HepG2 (cell line): ENCODE measurements around the gene CENPB. TPM values are rescaled to one million over a fixed set of nuclear protein-coding genes. Genes with fewer than 3 reads are reported as not detected.
A peak's percentile ranks its signal among the peaks of the same experiment; 100 is the strongest.

ENCODE experiments used
- ATAC-seq: fragments of 200-7000 bp; cut with Tn5 transposase; 3 replicates; pipeline ENCODE4 v1.9.1; 2020; ENCODE audit warnings: mild to moderate bottlenecking, moderate library complexity
- BruUV-seq: library from RNA; stranded (reverse); fragments of 400-500 nt; replicated peaks from 2 replicates; lab custom pipeline; 2021; lab: Mats Ljungman, UMichigan
- CTCF ChIA-PET: fragments of 300-600 bp; formaldehyde crosslinking; extraction: SDS; loops from one replicate; lab custom pipeline; 2021; ENCODE audit warnings: low total read pairs, inconsistent platforms, low intra/inter-chr PET ratio; lab: Yijun Ruan, JAX
- POLR2A ChIA-PET: fragments of 350-600 bp; sonication (Branson Sonifier 250); formaldehyde crosslinking; loops from one replicate; lab custom pipeline; 2020; ENCODE audit warnings: antibody characterized with exemption, inconsistent platforms; lab: Yijun Ruan, JAX
- DNase-seq: peaks from one replicate; pipeline ENCODE4 v3.0.0-alpha.2; 2015; ENCODE audit warnings: low spot score
- FAIRE-seq: peaks from 3 replicates; lab custom pipeline; 2011; peaks lifted over from hg19 to GRCh38; lab: Jason Lieb, UNC
- H2AFZ ChIP-seq: one replicate; pipeline ENCODE4 v1.6.1; 2011; ENCODE audit warnings: low read length, inconsistent platforms
- H3K27ac ChIP-seq: fragments of 300-600 bp; 3 replicates; pipeline ENCODE4 v1.8.0; 2011; ENCODE audit warnings: mixed run types, mild to moderate bottlenecking, mixed read lengths, low read length, inconsistent platforms; ENCODE audit not compliant: insufficient read depth; ENCODE audit errors: extremely low read length
- H3K27me3 ChIP-seq, 2 experiments: fragments of 200-600 bp in 1 of 2; 2 replicates in 1 of 2; 3 replicates in 1 of 2; pipeline versions ENCODE4 v1.6.0 to v1.8.0; 2011; ENCODE audit warnings: low read length in 2 of 2, mild to moderate bottlenecking in 2 of 2, moderate library complexity in 2 of 2, inconsistent platforms in 1 of 2; ENCODE audit not compliant: insufficient read depth in 2 of 2, control insufficient read depth in 1 of 2
- H3K36me3 ChIP-seq, 2 experiments: fragments of 200-600 bp in 1 of 2; replicated peaks in 1 of 2; 2 replicates in 1 of 2; 3 replicates in 1 of 2; pipeline versions ENCODE4 v1.5.1 to v1.8.0; 2011; ENCODE audit warnings: low read length in 2 of 2, inconsistent platforms in 1 of 2; ENCODE audit not compliant: insufficient read depth in 2 of 2, control insufficient read depth in 1 of 2
- H3K4me1 ChIP-seq: 2 replicates; pipeline ENCODE4 v1.5.1; 2012; ENCODE audit warnings: low read length, inconsistent platforms; ENCODE audit not compliant: insufficient read depth
- H3K4me2 ChIP-seq: 2 replicates; pipeline ENCODE4 v1.6.0; 2011; ENCODE audit warnings: low read depth, low read length, inconsistent platforms
- H3K4me3 ChIP-seq, 3 experiments: fragments of 200-600 bp in 1 of 3; sonication (generic), shearing (Covaris generic) in 1 of 3; replicated peaks in 1 of 3; 2 replicates each; pipeline ENCODE4 v1.5.1; 2011 to 2016; ENCODE audit warnings: low read length in 3 of 3, inconsistent platforms in 2 of 3, low read depth in 2 of 3, mild to moderate bottlenecking in 2 of 3, control low read depth in 1 of 3, mixed read lengths in 1 of 3; ENCODE audit not compliant: insufficient read depth in 1 of 3
- H3K79me2 ChIP-seq: one replicate; pipeline ENCODE4 v1.6.1; 2011; ENCODE audit warnings: low read length, inconsistent platforms; ENCODE audit not compliant: insufficient read depth
- H3K9ac ChIP-seq: 2 replicates; pipeline ENCODE4 v1.6.0; 2011; ENCODE audit warnings: mild to moderate bottlenecking, low read depth, low read length, inconsistent platforms; ENCODE audit not compliant: insufficient read depth
- H3K9me3 ChIP-seq: 2 replicates; pipeline ENCODE4 v1.5.1; 2012; ENCODE audit warnings: mild to moderate bottlenecking, low read length
- H4K20me1 ChIP-seq: 2 replicates; pipeline ENCODE4 v1.6.0; 2011; ENCODE audit warnings: inconsistent platforms, mild to moderate bottlenecking, low read length, moderate library complexity; ENCODE audit not compliant: insufficient read depth
- HDAC1 ChIP-seq: sonication (generic); formaldehyde crosslinking; IDR thresholded peaks from 2 replicates; pipeline ENCODE4 v1.5.1; 2020; ENCODE audit warnings: mild to moderate bottlenecking, missing genetic modification reagents
- PHF21A ChIP-seq: sonication (generic); formaldehyde crosslinking; IDR thresholded peaks from 2 replicates; pipeline ENCODE4 v1.5.0; 2020; ENCODE audit warnings: mild to moderate bottlenecking, missing genetic modification reagents
- POLR2G ChIP-seq: fragments of 200-400 bp; formaldehyde crosslinking; IDR thresholded peaks from 2 replicates; pipeline ENCODE4 v1.6.1; 2018; ENCODE audit warnings: mild to moderate bottlenecking, low read depth, low read length, moderate library complexity
- SAFB2 ChIP-seq: sonication (generic); formaldehyde crosslinking; IDR thresholded peaks from 2 replicates; pipeline ENCODE4 v1.5.1; 2020; ENCODE audit warnings: missing genetic modification reagents, low read depth, mild to moderate bottlenecking, borderline replicate concordance
- SP1 ChIP-seq, 2 experiments: fragments of 450-650 bp in 1 of 2; sonication (generic) in 1 of 2; formaldehyde crosslinking in 1 of 2; IDR thresholded peaks; 2 replicates each; pipeline versions ENCODE4 v1.4.0 to v1.6.1; 2016 to 2020; ENCODE audit warnings: missing genetic modification reagents in 1 of 2
- ZNF17 ChIP-seq: sonication (generic); formaldehyde crosslinking; IDR thresholded peaks from 2 replicates; pipeline ENCODE4 v1.5.0; 2020; ENCODE audit warnings: mild to moderate bottlenecking, missing genetic modification reagents
- ZNF333 ChIP-seq: sonication (generic); formaldehyde crosslinking; IDR thresholded peaks from 2 replicates; pipeline ENCODE4 v1.4.0; 2020; ENCODE audit warnings: mild to moderate bottlenecking, missing genetic modification reagents, borderline replicate concordance
- ZNF557 ChIP-seq: sonication (generic); formaldehyde crosslinking; IDR thresholded peaks from 2 replicates; pipeline ENCODE4 v1.4.0; 2020; ENCODE audit warnings: missing genetic modification reagents
- ZNF652 ChIP-seq: IDR thresholded peaks from 2 replicates; pipeline ENCODE4 v1.6.1; 2016; ENCODE audit warnings: low read depth, borderline replicate concordance
- WGBS: methylation state at CpG from one replicate; pipeline ENCODE4 v1.1.6; 2017; ENCODE audit warnings: low lambda C conversion rate; 5-methylcytosine and 5-hydroxymethylcytosine counted together
- in situ Hi-C: cut with HindIII; loops from 2 replicates; pipeline ENCODE4 v1.10.0; 2017; ENCODE audit warnings: low pct_unique_long_range_greater_than_20kb; ENCODE audit not compliant: extremely low pct_ligation_motif_present
- intact Hi-C: fragments of 100-400 bp; cut with micrococcal nuclease; formaldehyde crosslinking; loops from one replicate; pipeline ENCODE4 v1.10.0; 2022; ENCODE audit not compliant: unreplicated experiment
- polyA plus RNA-seq, 8 experiments: library from polyadenylated mRNA; depleted of rRNA in 3 of 8; stranded (reverse) in 7 of 8; unstranded in 1 of 8; fragments of >200 nt; fragmentation: Illumina TruSeq in 4 of 8; extraction: Trizol in 4 of 8; gene quantifications; 2 replicates each; pipeline versions ENCODE4 v1.2.1 to v1.2.3, GENCODE V29; 2011 to 2016; ENCODE audit warnings: low read depth in 4 of 8, missing spikeins in 1 of 8, mixed read lengths in 1 of 8; ENCODE audit not compliant: insufficient read depth in 1 of 8
- total RNA-seq, 5 experiments: library from RNA; depleted of rRNA; stranded (reverse); fragments of >200 nt; fragmentation: Illumina TruSeq; extraction: Trizol; gene quantifications; 2 replicates each; pipeline ENCODE4 v1.2.3, GENCODE V29; 2016; ENCODE audit warnings: low read depth in 1 of 5
- TF ChIP-seq, protein P1 (sequence below): sonication (generic); formaldehyde crosslinking; IDR thresholded peaks from 2 replicates; pipeline ENCODE4 v1.4.0; 2020; ENCODE audit warnings: mild to moderate bottlenecking, missing genetic modification reagents
- TF ChIP-seq, protein P2 (sequence below): sonication (generic); formaldehyde crosslinking; IDR thresholded peaks from 2 replicates; pipeline ENCODE4 v1.5.0; 2020; ENCODE audit warnings: mild to moderate bottlenecking, missing genetic modification reagents
- TF ChIP-seq, protein P3 (sequence below): sonication (generic); formaldehyde crosslinking; IDR thresholded peaks from 2 replicates; pipeline ENCODE4 v1.4.0; 2020; ENCODE audit warnings: mild to moderate bottlenecking, missing genetic modification reagents, borderline replicate concordance
- TF ChIP-seq, protein P4 (sequence below): sonication (generic); formaldehyde crosslinking; IDR thresholded peaks from 2 replicates; pipeline ENCODE4; 2020; ENCODE audit warnings: missing genetic modification reagents, mild to moderate bottlenecking, borderline replicate concordance

The CENPB gene
- total and polyA plus RNA-seq, 2 of the 13 experiments (the other 11 are each of a cell fraction or from before 2014, with no cell fraction given) = 10.4 to 54.5 TPM

DNA sequence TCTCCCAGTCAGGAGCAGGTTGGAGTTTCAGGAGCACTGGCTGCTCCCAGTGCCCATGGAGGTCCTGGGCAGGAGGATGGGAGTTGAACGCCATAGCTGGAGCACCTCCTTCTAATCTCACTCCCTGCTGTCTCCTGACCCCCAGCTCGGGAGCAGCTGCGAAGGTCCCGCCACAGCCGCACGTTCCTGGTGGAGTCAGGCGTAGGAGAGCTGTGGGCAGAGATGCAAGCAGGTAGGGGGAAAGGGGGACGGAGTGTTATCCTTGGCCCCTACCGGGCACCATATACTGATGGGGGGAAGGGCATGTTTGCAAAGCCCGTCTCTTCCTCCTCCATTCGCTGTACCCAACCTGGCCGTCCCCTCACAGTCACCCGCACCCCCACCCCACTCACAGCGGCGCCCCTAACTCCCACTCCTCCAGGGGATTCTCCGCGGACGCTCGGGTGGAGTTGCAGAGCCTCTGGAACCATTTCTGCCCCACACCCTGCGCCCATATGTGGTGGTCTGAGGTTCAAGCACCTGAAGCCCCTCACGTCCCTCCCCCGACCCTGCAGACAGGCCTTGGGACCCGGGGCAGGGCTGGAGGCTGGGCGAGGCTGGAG, 37.4 kb downstream of the CENPB start:
- CTCF ChIA-PET = interaction anchor here (1.3 to 2.9 kb wide), 7 partner anchors 20 to 73 kb away, joined by 5 to 45 read pairs (median 9); partner anchors contain the start of genes ADISSP, AP5S1 and SPEF1
- Histone ChIP-seq H3K9me3 (no peaks in the 10 kb centered on the region), H3K4me2 (peak overlapping the region; percentile 86), H3K9ac (peak overlapping the region; percentile 38; the same call in 1 of the 2 replicates), H3K27me3 (peaks cover 7 to 43% of the 10 kb centered on the region in 2 experiments; a peak in 4 of 5 replicates), H2AFZ (no peak overlapping the region), H4K20me1 (no peaks in the 10 kb centered on the region), H3K4me1 (peaks cover 51% of the 10 kb centered on the region), H3K4me3 (peak overlapping the region; percentile 25 to 73 (median 42); a peak in 5 of 6 replicates), H3K27ac (no peak overlapping the region), H3K36me3 (peaks cover 0 to 2% of the 10 kb centered on the region in 2 experiments; a peak in 3 of 5 replicates), H3K79me2 (no peaks in the 10 kb centered on the region)
- DNase-seq = no peak
- no peak for FAIRE-seq
- POLR2A ChIA-PET = interaction anchor here (1.2 to 2.8 kb wide), 3 partner anchors 9 to 20 kb away, joined by 4 to 13 read pairs (median 11); partner anchors contain the start of gene ADISSP
- intact Hi-C loops (loop anchor here (1.0 kb wide), 2 partner anchors 33 to 73 kb away; no protein-coding TSS in a partner anchor), in situ Hi-C loops (no loop called here)
- 26% methylated on average over 24 of the region's 24 CpGs for WGBS
- BruUV-seq = no TSS peak
- peak; percentile 10 for ATAC-seq
- no peak; the same call in 1 of the 2 replicates for TF ChIP-seq HDAC1
- TF ChIP-seq SAFB2 (CRISPR knock-in tag) = no peak
- TF ChIP-seq, protein P1, sequence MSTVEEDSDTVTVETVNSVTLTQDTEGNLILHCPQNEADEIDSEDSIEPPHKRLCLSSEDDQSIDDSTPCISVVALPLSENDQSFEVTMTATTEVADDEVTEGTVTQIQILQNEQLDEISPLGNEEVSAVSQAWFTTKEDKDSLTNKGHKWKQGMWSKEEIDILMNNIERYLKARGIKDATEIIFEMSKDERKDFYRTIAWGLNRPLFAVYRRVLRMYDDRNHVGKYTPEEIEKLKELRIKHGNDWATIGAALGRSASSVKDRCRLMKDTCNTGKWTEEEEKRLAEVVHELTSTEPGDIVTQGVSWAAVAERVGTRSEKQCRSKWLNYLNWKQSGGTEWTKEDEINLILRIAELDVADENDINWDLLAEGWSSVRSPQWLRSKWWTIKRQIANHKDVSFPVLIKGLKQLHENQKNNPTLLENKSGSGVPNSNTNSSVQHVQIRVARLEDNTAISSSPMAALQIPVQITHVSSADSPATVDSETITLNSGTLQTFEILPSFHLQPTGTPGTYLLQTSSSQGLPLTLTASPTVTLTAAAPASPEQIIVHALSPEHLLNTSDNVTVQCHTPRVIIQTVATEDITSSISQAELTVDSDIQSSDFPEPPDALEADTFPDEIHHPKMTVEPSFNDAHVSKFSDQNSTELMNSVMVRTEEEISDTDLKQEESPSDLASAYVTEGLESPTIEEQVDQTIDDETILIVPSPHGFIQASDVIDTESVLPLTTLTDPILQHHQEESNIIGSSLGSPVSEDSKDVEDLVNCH (CRISPR knock-in tag) = no peak
- no peak for TF ChIP-seq SP1 (IDR thresholded peaks at IDR 0.05)
- no peak for TF ChIP-seq SP1 (CRISPR knock-in tag; IDR thresholded peaks at IDR 0.05)
- TF ChIP-seq PHF21A (CRISPR knock-in tag) = no peak
- TF ChIP-seq, protein P2, sequence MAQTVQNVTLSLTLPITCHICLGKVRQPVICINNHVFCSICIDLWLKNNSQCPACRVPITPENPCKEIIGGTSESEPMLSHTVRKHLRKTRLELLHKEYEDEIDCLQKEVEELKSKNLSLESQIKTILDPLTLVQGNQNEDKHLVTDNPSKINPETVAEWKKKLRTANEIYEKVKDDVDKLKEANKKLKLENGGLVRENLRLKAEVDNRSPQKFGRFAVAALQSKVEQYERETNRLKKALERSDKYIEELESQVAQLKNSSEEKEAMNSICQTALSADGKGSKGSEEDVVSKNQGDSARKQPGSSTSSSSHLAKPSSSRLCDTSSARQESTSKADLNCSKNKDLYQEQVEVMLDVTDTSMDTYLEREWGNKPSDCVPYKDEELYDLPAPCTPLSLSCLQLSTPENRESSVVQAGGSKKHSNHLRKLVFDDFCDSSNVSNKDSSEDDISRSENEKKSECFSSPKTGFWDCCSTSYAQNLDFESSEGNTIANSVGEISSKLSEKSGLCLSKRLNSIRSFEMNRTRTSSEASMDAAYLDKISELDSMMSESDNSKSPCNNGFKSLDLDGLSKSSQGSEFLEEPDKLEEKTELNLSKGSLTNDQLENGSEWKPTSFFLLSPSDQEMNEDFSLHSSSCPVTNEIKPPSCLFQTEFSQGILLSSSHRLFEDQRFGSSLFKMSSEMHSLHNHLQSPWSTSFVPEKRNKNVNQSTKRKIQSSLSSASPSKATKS (CRISPR knock-in tag) = no peak
- TF ChIP-seq, protein P3, sequence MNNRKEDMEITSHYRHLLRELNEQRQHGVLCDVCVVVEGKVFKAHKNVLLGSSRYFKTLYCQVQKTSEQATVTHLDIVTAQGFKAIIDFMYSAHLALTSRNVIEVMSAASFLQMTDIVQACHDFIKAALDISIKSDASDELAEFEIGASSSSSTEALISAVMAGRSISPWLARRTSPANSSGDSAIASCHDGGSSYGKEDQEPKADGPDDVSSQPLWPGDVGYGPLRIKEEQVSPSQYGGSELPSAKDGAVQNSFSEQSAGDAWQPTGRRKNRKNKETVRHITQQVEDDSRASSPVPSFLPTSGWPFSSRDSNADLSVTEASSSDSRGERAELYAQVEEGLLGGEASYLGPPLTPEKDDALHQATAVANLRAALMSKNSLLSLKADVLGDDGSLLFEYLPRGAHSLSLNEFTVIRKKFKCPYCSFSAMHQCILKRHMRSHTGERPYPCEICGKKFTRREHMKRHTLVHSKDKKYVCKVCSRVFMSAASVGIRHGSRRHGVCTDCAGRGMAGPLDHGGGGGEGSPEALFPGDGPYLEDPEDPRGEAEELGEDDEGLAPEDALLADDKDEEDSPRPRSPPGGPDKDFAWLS (CRISPR knock-in tag) = no peak
- TF ChIP-seq, protein P4, sequence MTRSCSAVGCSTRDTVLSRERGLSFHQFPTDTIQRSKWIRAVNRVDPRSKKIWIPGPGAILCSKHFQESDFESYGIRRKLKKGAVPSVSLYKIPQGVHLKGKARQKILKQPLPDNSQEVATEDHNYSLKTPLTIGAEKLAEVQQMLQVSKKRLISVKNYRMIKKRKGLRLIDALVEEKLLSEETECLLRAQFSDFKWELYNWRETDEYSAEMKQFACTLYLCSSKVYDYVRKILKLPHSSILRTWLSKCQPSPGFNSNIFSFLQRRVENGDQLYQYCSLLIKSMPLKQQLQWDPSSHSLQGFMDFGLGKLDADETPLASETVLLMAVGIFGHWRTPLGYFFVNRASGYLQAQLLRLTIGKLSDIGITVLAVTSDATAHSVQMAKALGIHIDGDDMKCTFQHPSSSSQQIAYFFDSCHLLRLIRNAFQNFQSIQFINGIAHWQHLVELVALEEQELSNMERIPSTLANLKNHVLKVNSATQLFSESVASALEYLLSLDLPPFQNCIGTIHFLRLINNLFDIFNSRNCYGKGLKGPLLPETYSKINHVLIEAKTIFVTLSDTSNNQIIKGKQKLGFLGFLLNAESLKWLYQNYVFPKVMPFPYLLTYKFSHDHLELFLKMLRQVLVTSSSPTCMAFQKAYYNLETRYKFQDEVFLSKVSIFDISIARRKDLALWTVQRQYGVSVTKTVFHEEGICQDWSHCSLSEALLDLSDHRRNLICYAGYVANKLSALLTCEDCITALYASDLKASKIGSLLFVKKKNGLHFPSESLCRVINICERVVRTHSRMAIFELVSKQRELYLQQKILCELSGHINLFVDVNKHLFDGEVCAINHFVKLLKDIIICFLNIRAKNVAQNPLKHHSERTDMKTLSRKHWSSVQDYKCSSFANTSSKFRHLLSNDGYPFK (CRISPR knock-in tag) = no peak
- no peak for TF ChIP-seq ZNF652
- no peak for TF ChIP-seq ZNF333
- TF ChIP-seq ZNF557 (CRISPR knock-in tag) = no peak
- TF ChIP-seq POLR2G = no peak; the same call in 1 of the 2 replicates
- TF ChIP-seq ZNF17 (CRISPR knock-in tag) = no peak
